HL-60 (cell line): ENCODE results near the gene EARS2.
A peak's percentile ranks its signal among the peaks of the same experiment; 100 is the strongest.

Experiments
- DNase-seq, 2 experiments: peaks; one replicate each; pipeline ENCODE4 v3.0.0-alpha.2; 2010 to 2020; ENCODE audit warnings: low read depth in 1 of 2, low spot score in 1 of 2
- H3K27ac ChIP-seq: fragments of 250-450 bp; sonication (Bioruptor Pico); replicated peaks from 2 replicates; pipeline ENCODE4 v1.5.1; 2020; ENCODE audit warnings: mild to moderate bottlenecking, moderate library complexity
- H3K27me3 ChIP-seq: fragments of 250-450 bp; sonication (Bioruptor Pico); 2 replicates; pipeline ENCODE4 v1.5.1; 2021; ENCODE audit warnings: mild to moderate bottlenecking, moderate library complexity; ENCODE audit not compliant: insufficient read depth, poor library complexity, severe bottlenecking
- H3K4me3 ChIP-seq: replicated peaks from 2 replicates; pipeline ENCODE4 v1.5.1; 2011; ENCODE audit warnings: mild to moderate bottlenecking, control low read depth, low read length; ENCODE audit not compliant: insufficient read depth
- CTCF ChIP-seq: IDR thresholded peaks from one replicate; pipeline ENCODE4 v1.5.1; 2011; ENCODE audit warnings: low read length, control low read depth, inconsistent platforms; ENCODE audit not compliant: insufficient read depth
- GABPA ChIP-seq: IDR thresholded peaks from 2 replicates; pipeline ENCODE4 v1.6.1; 2012; ENCODE audit warnings: low read depth
- POLR2AphosphoS5 ChIP-seq: IDR thresholded peaks from 2 replicates; pipeline ENCODE4 v1.6.1; 2012; ENCODE audit warnings: low read depth
- REST ChIP-seq: IDR thresholded peaks from 2 replicates; pipeline ENCODE4 v1.6.1; 2012; ENCODE audit warnings: low read depth; ENCODE audit not compliant: insufficient replicate concordance
- SPI1 ChIP-seq: IDR thresholded peaks from 2 replicates; pipeline ENCODE4 v1.6.1; 2012; ENCODE audit warnings: low read depth, mild to moderate bottlenecking, borderline replicate concordance

Gene EARS2

GRCh38 chr16:23521965-23522364 is 35.2 kb downstream of the EARS2 start:
- Histone ChIP-seq H3K27me3 (no peaks in the 10 kb centered on the region), H3K4me3 (no peak overlapping the region), H3K27ac (peak overlapping the region; percentile 74)
- DNase-seq = no peak
- TF ChIP-seq GABPA = no peak
- TF ChIP-seq REST = no peak
- no peak for TF ChIP-seq SPI1
- TF ChIP-seq POLR2AphosphoS5 = no peak
- TF ChIP-seq CTCF = no peak

- H3K27ac ChIP-seq = peak overlapping the region; percentile 74
- peak in 1 of 2 experiments; percentile 49 for DNase-seq
- H3K4me3 ChIP-seq = no peak overlapping the region
- H3K27me3 ChIP-seq = no peaks in the 10 kb centered on the region
- no peak for TF ChIP-seq SPI1
- TF ChIP-seq POLR2AphosphoS5 = no peak
- no peak for TF ChIP-seq CTCF
- no peak for TF ChIP-seq REST
- no peak for TF ChIP-seq GABPA
Observed at GRCh38 chr16:23521037-23521743, 36.0 kb downstream of the EARS2 start.

GRCh38 chr16:23520500-23520899 is 36.6 kb downstream of the EARS2 start:
- DNase-seq = peak in 1 of 2 experiments; percentile 57
- Histone ChIP-seq H3K4me3 (no peak overlapping the region), H3K27me3 (no peaks in the 10 kb centered on the region), H3K27ac (peak overlapping the region; percentile 74)
- TF ChIP-seq REST (no peak), CTCF (no peak), SPI1 (no peak), POLR2AphosphoS5 (no peak), GABPA (no peak)
